Endothelial cell of umbilical vein (primary cell): ENCODE measurements around the gene CEACAM16. TPM values are rescaled to one million over a fixed set of nuclear protein-coding genes. Genes with fewer than 3 reads are reported as not detected.

Source experiments
- BruUV-seq: library from RNA; stranded (reverse); fragments of 400-500 nt; replicated peaks from 2 replicates; lab custom pipeline; 2021; lab: Mats Ljungman, UMichigan
- CTCF ChIA-PET: fragments of 300-600, 350-600 bp; sonication (Branson Sonifier 250); formaldehyde crosslinking; loops from one replicate; lab custom pipeline; 2021; ENCODE audit warnings: antibody characterized with exemption, inconsistent platforms; lab: Charles Lee
- POLR2A ChIA-PET: fragments of 300-600, 350-600 bp; sonication (Branson Sonifier 250); formaldehyde crosslinking; loops from one replicate; lab custom pipeline; 2021; ENCODE audit warnings: antibody characterized with exemption, inconsistent platforms; lab: Charles Lee
- DNase-seq: peaks from one replicate; pipeline ENCODE4 v3.0.0-alpha.2; 2011; ENCODE audit warnings: low read depth, low spot score
- FAIRE-seq: peaks from 2 replicates; lab custom pipeline; 2011; peaks lifted over from hg19 to GRCh38; lab: Jason Lieb, UNC
- H2AFZ ChIP-seq: 2 replicates; pipeline ENCODE4 v1.6.0; 2012; ENCODE audit warnings: low read depth, low read length, control low read depth, inconsistent platforms
- H3K27ac ChIP-seq: 2 replicates; pipeline ENCODE4 v1.5.1; 2011; ENCODE audit warnings: low read depth, mild to moderate bottlenecking, control low read depth, low read length, moderate library complexity; ENCODE audit not compliant: insufficient read depth
- H3K27me3 ChIP-seq, 2 experiments: 2 replicates each; pipeline versions ENCODE4 v1.6.0 to v1.6.1; 2011; ENCODE audit warnings: low read length in 2 of 2, mixed read lengths in 1 of 2; ENCODE audit not compliant: control insufficient read depth in 2 of 2, insufficient read depth in 2 of 2
- H3K36me3 ChIP-seq, 2 experiments: 2 replicates in 1 of 2; 3 replicates in 1 of 2; pipeline ENCODE4 v1.5.1; 2011; ENCODE audit warnings: low read length in 2 of 2, mild to moderate bottlenecking in 1 of 2, moderate library complexity in 1 of 2; ENCODE audit not compliant: control insufficient read depth in 2 of 2, insufficient read depth in 2 of 2; ENCODE audit errors: extremely low read depth in 1 of 2
- H3K4me1 ChIP-seq: 3 replicates; pipeline ENCODE4 v1.5.1; 2011; ENCODE audit warnings: mild to moderate bottlenecking, low read length; ENCODE audit not compliant: control insufficient read depth, insufficient read depth; ENCODE audit errors: extremely low read depth
- H3K4me2 ChIP-seq: 2 replicates; pipeline ENCODE4 v1.6.1; 2011; ENCODE audit warnings: low read length, control low read depth, mixed read lengths; ENCODE audit not compliant: insufficient read depth
- H3K4me3 ChIP-seq, 3 experiments: fragments of 200-600 bp in 1 of 3; sonication (generic), shearing (Covaris generic) in 1 of 3; replicated peaks in 1 of 3; 2 replicates each; pipeline ENCODE4 v1.5.1; 2011 to 2016; ENCODE audit warnings: control low read depth in 3 of 3, low read length in 3 of 3, mild to moderate bottlenecking in 2 of 3, inconsistent platforms in 1 of 3, low read depth in 1 of 3, moderate library complexity in 1 of 3; ENCODE audit not compliant: insufficient read depth in 1 of 3
- H3K79me2 ChIP-seq: 2 replicates; pipeline ENCODE4 v1.6.0; 2012; ENCODE audit warnings: low read length, inconsistent platforms; ENCODE audit not compliant: control insufficient read depth, insufficient read depth
- H3K9ac ChIP-seq: replicated peaks from 2 replicates; pipeline ENCODE3; 2011; ENCODE audit warnings: low read length, control low read depth; ENCODE audit not compliant: insufficient read depth; ENCODE audit errors: extremely low read depth
- H3K9me1 ChIP-seq: replicated peaks from 3 replicates; pipeline ENCODE4 v1.6.0; 2011; ENCODE audit warnings: mild to moderate bottlenecking, low read length; ENCODE audit not compliant: control insufficient read depth, insufficient read depth; ENCODE audit errors: extremely low read depth
- H3K9me3 ChIP-seq: replicated peaks from 2 replicates; pipeline ENCODE4 v1.5.1; 2012; ENCODE audit warnings: low read length, inconsistent platforms; ENCODE audit not compliant: control insufficient read depth, insufficient read depth
- H4K20me1 ChIP-seq: replicated peaks from 2 replicates; pipeline ENCODE3; 2011; ENCODE audit warnings: mild to moderate bottlenecking, low read length; ENCODE audit not compliant: control insufficient read depth, insufficient read depth; ENCODE audit errors: extremely low read depth
- EZH2 ChIP-seq: IDR thresholded peaks from 2 replicates; pipeline ENCODE4 v1.6.1; 2012; ENCODE audit warnings: borderline replicate concordance, low read depth, mild to moderate bottlenecking, moderate library complexity, low read length, inconsistent platforms; ENCODE audit not compliant: severe bottlenecking
- FOS ChIP-seq: IDR thresholded peaks from 2 replicates; pipeline ENCODE4 v1.6.1; 2011; ENCODE audit warnings: mild to moderate bottlenecking, low read length, moderate library complexity, borderline replicate concordance; ENCODE audit not compliant: insufficient read depth
- GATA2 ChIP-seq: IDR thresholded peaks from 2 replicates; pipeline ENCODE4 v1.7.0; 2011; ENCODE audit warnings: low read depth, mild to moderate bottlenecking, moderate library complexity, mixed read lengths, low read length; ENCODE audit not compliant: insufficient read length, insufficient read depth
- JUN ChIP-seq: IDR thresholded peaks from 2 replicates; pipeline ENCODE4 v1.6.1; 2011; ENCODE audit warnings: borderline replicate concordance, low read depth; ENCODE audit not compliant: insufficient read length, insufficient read depth
- MAX ChIP-seq: IDR thresholded peaks from 2 replicates; pipeline ENCODE4 v1.6.1; 2011; ENCODE audit not compliant: insufficient read depth, insufficient read length
- MYC ChIP-seq: IDR thresholded peaks from one replicate; pipeline ENCODE4 v1.6.1; 2011; ENCODE audit warnings: mild to moderate bottlenecking, low read depth, low read length
- POLR2A ChIP-seq: IDR thresholded peaks from 2 replicates; pipeline ENCODE4 v1.6.1; 2012; ENCODE audit warnings: low read depth, mild to moderate bottlenecking, control low read depth, low read length
- POLR2AphosphoS5 ChIP-seq: IDR thresholded peaks from 2 replicates; pipeline ENCODE4 v1.6.1; 2012; ENCODE audit warnings: low read depth, mild to moderate bottlenecking, control low read depth, low read length, moderate library complexity; ENCODE audit not compliant: insufficient read depth
- dilution Hi-C: fragments of 300-500 bp; cut with MboI; formaldehyde crosslinking; loops from one replicate; pipeline ENCODE4 v1.15.0; 2019; ENCODE audit warnings: low sequenced_read_pairs; ENCODE audit not compliant: extremely low pct_ligation_motif_present
- intact Hi-C: fragments of 100-400 bp; cut with micrococcal nuclease; formaldehyde crosslinking; loops from one replicate; pipeline ENCODE4 v1.10.0; 2022
- polyA plus RNA-seq, 4 experiments: library from polyadenylated mRNA; depleted of rRNA in 3 of 4; stranded (reverse) in 3 of 4; unstranded in 1 of 4; fragments of >200 nt; gene quantifications; 2 replicates each; pipeline versions ENCODE4 v1.2.1 to v1.2.3, GENCODE V29; 2011 to 2012; ENCODE audit warnings: missing spikeins in 1 of 4
- total RNA-seq: library from RNA; stranded (reverse); gene quantifications from 2 replicates; pipeline ENCODE4 v1.2.3, GENCODE V29; 2021
- TF ChIP-seq, protein P1 (sequence below), 2 donors: IDR thresholded peaks; 1 replicate in 1 of 2; 2 replicates in 1 of 2; pipeline ENCODE4 v1.5.1; 2011; ENCODE audit warnings: low read length in 2 of 2, mild to moderate bottlenecking in 2 of 2, moderate library complexity in 2 of 2, control low read depth in 1 of 2, inconsistent platforms in 1 of 2, low read depth in 1 of 2; ENCODE audit not compliant: insufficient read depth in 1 of 2; ENCODE audit errors: extremely low read depth in 1 of 2

Gene CEACAM16
- total and polyA plus RNA-seq, 2 donors (not counting 3 experiments of a cell fraction or from before 2014, with no cell fraction given), result not detected

GRCh38 chr19:44757057-44757734 is 58.2 kb downstream of the CEACAM16 start:
- peaks cover 0 to 16% of the 10 kb centered on the region in 2 experiments for H3K36me3 ChIP-seq
- H3K27ac ChIP-seq, result no peak overlapping the region

More at GRCh38 chr19:44757057-44757734, 58.2 kb downstream of the CEACAM16 start:
- TF ChIP-seq, protein P1, sequence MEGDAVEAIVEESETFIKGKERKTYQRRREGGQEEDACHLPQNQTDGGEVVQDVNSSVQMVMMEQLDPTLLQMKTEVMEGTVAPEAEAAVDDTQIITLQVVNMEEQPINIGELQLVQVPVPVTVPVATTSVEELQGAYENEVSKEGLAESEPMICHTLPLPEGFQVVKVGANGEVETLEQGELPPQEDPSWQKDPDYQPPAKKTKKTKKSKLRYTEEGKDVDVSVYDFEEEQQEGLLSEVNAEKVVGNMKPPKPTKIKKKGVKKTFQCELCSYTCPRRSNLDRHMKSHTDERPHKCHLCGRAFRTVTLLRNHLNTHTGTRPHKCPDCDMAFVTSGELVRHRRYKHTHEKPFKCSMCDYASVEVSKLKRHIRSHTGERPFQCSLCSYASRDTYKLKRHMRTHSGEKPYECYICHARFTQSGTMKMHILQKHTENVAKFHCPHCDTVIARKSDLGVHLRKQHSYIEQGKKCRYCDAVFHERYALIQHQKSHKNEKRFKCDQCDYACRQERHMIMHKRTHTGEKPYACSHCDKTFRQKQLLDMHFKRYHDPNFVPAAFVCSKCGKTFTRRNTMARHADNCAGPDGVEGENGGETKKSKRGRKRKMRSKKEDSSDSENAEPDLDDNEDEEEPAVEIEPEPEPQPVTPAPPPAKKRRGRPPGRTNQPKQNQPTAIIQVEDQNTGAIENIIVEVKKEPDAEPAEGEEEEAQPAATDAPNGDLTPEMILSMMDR (IDR thresholded peaks at IDR 0.05; ENCODE audit: extremely low read depth in 1 of 2, insufficient read depth in 1 of 2, low read depth in 1 of 2, low read length in 2 of 2), result no peak
- TF ChIP-seq MYC (no peak), GATA2 (no peak), EZH2 (no peak), POLR2A (no peak), JUN (no peak), FOS (no peak), POLR2AphosphoS5 (no peak), MAX (no peak)
- no peak overlapping the region for H3K9ac ChIP-seq
- CTCF ChIA-PET, result interaction anchor here (1.2 to 2.5 kb wide), 11 partner anchors 8 to 72 kb away, joined by 3 to 82 read pairs (median 7); no protein-coding TSS in a partner anchor
- H2AFZ ChIP-seq, result no peak overlapping the region
- no peaks in the 10 kb centered on the region for H3K9me1 ChIP-seq
- peak overlapping the region; percentile 50 for H3K4me2 ChIP-seq
- peaks cover 3% of the 10 kb centered on the region for H3K79me2 ChIP-seq
- DNase-seq, result no peak
- intact Hi-C loops, result loop anchor here (5.0 kb wide), 1 partner anchor 70 kb away; no protein-coding TSS in a partner anchor
- no peaks in the 10 kb centered on the region for H3K27me3 ChIP-seq
- dilution Hi-C loops, result no loop called here
- POLR2A ChIA-PET, result interaction anchor here (0.7 kb wide), 1 partner anchor 12 kb away, joined by 3 read pairs; no protein-coding TSS in a partner anchor
- no peaks in the 10 kb centered on the region for H3K9me3 ChIP-seq
- peaks cover 40% of the 10 kb centered on the region for H3K4me1 ChIP-seq
- peak overlapping the region in 1 of 3 experiments; percentile 9 for H3K4me3 ChIP-seq
- no peaks in the 10 kb centered on the region for H4K20me1 ChIP-seq
- BruUV-seq, result no TSS peak
- FAIRE-seq, result peak; percentile 66
